Measurements from ENCODE around the gene PLXNA2.

The PLXNA2 gene

DNA sequence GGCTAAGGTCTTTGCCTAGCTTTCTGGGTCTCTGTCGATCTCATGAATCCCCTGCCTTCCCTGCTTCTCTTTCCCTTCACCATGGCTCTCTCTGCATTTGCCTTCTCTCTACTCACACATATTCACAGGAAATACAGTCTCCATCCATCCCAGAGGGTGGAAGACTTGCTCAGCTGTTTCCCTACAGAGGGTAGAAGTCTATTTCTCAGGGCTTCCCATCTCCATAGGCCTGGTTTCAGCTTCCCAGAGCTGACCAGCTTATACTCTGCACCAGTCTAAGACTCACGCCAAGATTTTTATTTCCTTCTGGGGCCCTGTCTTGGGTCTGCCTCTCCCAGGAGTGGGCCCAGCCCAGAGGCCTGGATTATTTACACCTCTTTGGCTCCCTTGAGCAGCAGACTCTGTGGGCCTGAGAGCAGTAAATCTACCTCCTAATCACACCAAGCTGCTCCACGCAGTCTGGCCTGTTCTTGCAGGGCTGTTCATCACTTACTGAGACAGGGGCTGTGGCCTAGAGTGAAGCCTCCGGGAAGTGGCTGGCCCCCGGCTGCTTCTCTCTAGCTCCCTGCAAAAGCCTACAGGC lies 102.5 kb downstream of the PLXNA2 start:
- no peak for DNase-seq (ENCODE audit: low read depth in 2 of 2)

DNA sequence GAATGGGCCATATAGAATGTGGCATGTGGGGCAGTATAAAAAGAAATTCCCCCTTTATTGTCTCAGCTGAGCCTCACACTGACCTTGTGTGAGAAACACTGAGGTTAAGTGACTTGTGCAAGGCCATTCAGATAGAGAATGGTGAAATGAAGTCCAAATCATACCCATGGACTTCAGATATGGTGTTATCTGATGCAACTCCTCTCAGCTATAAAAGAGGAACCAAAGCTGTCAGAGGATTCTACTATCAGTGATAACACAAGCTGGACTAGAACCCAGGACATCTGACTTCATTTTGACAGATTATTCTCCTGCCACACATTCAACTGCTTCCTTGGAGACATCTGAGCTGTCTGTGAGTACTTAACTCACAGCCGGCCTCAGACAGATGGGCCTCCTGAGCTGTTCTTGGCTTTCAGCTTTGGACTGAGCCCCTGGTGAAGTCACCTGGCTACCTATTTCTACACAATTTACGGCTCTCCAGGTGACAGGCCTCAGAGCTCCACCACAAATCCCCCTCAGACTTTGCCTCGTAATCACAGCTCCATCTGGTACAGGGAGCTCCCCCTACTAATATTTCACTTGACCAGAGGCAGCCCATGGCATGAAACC lies 104.6 kb downstream of the PLXNA2 start:
- no peak for DNase-seq (ENCODE audit: low read depth in 2 of 2)

DNA sequence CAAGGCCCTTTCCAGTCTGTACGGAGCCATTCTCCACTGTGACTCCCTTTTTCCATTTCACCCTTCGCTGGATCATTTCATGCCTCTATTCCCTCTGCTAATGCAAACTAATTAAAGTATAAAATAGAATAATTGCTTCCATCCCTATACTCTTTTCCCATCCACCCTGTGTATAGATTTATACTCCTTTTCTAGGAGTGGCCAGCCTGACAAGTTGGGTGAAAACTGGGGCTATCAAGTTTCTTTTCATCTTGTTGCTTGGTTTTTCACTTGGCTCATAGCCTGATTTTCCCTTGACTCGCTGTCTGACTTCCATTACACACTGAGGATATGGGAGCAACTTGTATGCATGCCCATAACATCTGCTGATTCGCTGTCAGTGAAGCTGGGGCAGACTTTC lies 107.0 kb downstream of the PLXNA2 start:
- peak; percentile 56 to 61 for DNase-seq (ENCODE audit: low read depth in 2 of 2)

DNA sequence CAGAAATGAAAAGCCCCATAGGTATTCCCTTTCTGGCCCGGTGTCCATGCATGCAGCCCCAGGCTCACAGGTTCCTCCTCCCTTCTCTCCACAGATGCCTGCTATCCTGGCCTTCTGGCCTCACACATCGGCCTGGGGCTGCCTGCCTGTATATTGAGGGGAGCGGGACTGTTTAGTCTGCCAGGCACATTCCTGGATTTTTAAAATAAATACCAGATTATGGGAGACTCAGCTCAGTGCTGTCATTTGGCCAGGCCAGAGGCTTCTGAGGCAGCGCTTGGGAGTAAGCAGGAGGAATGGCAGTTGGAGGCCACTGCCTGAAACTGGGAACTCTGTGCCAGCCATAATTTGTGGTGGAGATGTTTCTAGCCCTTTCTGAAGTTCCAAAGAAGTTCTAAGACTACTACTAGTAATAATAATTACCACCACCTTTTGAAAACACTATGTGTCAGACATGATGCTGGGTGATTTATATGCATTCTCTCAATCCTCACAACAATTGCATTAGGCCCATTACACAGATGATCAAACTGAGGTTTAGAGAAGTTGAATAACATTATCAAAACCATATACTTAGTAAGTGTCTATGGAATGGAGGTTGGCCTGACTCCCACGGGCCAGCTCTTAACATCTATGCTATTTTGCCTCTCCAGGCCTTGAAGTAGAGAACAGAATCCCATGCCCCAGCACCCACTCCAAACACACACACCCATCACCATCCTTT lies 107.6 kb downstream of the PLXNA2 start:
- no peak for DNase-seq (ENCODE audit: low read depth in 2 of 2)

DNA sequence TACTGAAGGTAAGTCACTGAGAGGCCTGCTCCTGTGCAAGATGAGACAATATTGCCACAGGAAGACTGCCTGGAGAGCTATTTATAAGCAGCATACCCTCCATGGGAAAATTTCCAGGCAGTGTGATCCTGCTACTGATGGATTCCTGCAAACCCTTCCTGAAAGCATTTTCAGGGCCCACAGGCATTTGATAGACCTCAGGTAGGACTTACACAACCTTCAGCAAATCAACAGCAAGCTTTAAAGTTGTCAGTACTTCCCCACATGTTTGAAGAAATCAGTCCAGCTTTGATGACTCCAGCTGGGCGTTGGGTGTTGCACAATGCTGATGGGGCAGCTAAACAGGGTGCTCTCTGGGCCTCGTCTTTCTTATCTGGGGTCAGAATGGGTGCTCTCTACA lies 108.8 kb downstream of the PLXNA2 start:
- no peak for DNase-seq (ENCODE audit: low read depth in 2 of 2)

DNA sequence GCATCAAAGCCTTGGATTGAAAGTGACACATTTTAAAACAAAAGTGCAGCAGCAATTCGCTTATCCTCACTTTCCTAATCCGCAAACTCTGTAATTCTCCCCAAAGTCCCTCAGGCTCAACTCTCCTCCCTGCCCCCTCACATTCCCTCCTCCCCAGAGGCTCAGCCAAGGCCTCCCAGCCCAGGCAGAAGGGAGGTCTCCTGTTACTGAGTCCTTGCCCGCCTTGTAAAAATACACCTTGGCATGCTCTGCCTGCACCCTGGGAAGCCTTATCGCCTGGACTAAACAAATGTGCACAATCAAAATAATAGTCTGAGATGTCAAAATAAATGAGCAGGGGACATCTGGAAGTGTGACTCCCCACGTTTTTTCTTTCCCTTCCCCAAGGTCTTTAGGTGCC lies 109.7 kb downstream of the PLXNA2 start:
- DNase-seq (ENCODE audit: low read depth in 2 of 2) = no peak

DNA sequence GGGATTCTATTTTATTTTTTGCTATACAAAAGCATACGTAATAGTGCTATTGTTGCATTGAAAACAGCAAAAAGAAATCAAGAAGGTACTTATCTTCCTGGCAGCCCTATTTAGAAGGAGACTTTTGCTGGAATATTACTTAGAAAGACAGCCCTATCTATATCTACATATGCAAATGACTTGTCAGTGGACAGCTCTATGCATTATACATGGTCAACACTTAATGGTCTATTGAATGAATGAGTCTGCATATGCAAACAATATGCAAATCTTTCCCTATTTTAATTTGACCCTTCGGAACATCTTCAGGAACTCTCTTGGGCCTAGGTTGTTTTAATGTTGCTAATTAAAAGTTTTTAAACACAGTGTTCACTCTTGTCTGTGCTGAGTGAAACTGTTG lies 110.8 kb downstream of the PLXNA2 start:
- DNase-seq (ENCODE audit: low read depth in 2 of 2) = no peak

DNA sequence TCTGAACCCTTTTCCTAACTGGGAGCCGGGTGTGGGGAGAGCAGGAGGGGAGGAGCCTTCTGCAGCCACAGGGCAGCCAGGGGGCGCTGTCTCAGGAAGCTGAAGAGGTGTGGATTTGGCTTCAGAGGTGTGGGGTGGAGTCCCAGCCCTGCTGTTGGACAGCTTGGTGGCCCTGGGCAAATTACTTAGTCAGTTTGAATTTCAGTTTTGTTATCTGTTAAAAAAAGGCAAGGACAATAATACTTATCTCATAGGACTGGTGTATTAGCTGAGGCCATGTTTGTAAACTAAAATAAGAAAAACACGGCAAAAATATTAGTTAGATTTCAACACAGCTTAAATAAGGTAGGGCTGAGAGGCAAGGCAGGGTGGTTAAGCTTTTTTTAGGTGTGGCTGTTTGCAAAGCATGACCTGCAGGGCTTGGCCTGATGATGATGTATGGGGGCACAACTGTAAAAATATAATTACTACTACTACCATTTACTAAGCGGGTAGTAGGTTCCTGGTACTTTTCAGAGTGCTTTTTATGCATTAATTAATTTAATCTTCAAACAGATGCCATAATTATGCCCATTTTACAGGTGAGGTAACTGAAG lies 111.8 kb downstream of the PLXNA2 start:
- no peak for DNase-seq (ENCODE audit: low read depth in 2 of 2)

DNA sequence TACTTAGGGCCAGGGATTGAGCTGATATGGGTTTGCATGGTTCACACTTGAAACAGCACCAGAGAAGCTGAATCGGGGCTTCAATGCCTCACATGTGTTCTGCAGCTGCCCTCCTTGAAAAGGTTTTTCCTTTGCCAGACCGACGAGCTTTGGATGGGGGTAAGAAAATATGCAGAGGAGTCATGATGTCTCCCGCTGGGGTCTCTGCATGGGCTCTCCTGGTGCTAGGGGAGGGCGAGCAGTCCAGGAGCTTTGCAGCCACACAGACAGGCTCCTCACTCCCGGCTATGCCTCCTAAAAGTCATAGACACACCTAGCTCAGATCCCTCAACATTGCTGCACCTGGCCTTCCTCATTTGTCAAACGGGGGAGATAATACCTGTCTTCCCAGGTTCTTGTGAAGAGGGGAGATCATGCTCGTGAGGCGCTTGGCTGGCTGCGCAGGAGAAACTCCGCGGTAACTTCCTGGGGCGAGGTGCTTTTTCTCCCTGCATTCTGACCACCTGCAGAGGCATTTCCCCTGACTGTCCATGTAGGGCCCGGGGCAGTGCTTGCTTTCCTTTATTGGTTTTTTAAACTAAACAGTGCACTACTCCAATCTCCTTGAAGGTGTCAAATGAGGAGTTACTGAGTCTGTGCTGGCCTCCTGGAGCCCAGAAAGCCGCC lies 112.4 kb downstream of the PLXNA2 start:
- DNase-seq (ENCODE audit: low read depth in 2 of 2) = no peak

DNA sequence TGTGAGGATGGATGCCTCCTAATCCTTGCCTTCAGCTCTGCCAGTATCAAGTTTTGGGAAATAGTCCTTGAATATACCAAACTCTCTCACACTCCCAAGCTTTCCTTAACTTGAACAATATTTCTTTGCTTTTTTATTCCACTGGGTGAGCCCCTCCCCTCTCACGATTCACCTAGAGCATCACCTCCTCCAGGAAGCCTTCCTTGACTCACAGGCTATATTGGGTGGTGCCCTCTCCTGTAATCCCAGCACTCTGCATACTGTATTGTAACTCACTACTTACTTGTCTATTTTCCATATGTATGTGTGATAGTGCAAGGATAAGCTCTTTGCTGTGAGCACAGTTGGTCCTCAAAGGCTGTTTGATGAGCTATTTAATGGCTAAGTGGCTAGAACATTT lies 114.7 kb downstream of the PLXNA2 start:
- no peak for DNase-seq (ENCODE audit: low read depth in 2 of 2)

DNA sequence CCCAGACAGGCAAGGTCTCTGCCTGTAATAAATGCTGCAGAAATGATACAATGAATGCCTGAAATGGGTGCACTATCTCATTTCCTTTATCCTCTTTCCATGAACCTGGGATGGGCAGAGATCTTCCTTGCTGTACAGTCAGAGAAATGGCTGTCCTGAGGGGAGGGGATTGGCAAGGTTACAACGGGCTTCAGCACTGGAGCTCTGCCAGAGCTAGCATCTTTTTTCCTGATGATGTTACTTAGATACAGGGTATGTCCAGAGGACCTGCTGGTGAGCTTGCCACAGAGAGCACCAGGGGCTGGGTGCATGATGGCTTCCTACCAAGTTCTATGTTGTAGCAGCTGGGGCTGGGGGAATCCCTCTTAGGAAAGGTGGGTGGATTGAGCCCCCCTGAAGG lies 115.1 kb downstream of the PLXNA2 start:
- no peak for DNase-seq (ENCODE audit: low read depth in 2 of 2)

DNA sequence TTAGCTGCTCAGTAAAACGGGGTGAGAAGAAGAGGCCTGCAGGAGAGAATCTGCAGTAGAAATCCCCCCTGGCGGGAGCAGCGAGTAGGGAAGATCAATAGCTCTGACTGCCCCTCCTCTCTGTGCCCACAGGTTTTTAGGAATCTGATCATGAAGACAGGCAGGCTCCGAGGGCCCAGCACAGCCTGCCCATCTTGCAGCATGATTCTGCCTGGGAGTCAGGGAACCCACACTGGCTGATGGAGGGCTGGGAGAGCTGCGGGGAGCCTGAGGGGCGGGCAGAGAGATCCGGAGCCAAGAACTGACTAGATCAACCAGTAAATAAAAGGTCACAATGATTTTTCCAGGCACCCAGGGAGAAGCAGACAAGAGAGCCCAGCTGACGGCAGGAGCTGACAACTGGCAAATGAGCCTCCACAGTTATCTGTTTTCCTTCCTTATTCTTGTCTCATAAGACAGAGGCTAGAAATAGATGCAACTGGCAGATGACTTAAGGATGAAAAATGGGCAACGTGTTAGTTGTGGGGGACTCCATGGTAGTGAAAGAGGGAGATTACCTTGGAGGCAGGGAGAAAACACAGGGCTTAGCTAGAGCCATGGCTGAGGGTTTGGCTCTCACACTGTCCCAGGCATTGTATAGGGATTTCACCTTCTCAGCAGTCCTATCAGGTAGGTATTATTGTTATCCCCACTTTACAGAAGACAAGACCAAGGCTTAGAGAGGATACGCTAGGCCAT lies 116.2 kb downstream of the PLXNA2 start:
- DNase-seq (ENCODE audit: low read depth in 2 of 2) = no peak

DNA sequence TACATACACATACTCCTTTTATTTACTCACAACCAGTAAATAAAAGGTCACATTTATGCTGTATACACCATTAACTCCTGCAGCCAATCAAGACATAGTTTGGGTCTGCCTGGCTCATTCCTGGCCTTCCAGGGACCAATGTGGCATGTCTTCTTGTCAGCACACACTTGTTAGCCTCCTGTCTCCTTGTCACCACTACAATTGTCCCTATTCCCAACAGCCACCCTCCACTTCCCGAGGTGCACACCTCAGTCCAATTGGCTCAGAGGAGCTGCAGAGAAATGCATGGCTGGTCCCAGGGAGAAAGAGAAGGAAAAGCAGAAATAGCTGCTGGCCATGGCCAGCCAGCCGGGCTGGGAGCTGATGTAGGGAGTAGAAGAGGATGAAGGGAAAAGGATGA lies 116.9 kb downstream of the PLXNA2 start:
- DNase-seq (ENCODE audit: low read depth in 2 of 2) = no peak

DNA sequence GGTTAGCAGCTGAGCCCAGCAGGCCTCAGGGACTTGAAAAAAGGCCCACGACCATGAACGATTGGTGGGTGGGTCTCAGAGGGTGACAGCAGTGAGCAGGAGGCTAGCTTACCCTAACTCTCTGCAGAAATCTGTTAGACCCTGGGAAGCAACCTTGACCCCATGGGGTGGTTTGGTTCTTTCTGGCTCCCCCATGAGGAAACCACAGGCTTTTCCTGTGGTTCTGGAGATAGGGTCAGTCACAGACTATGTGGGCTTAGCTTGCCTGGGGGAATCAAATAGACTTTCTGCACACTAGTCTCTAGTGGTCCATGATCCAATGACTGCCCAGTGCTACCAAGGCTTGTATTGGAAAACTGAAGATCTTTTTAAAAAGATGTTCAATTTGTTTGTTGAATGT lies 118.1 kb downstream of the PLXNA2 start:
- DNase-seq (ENCODE audit: low read depth in 2 of 2) = no peak

DNA sequence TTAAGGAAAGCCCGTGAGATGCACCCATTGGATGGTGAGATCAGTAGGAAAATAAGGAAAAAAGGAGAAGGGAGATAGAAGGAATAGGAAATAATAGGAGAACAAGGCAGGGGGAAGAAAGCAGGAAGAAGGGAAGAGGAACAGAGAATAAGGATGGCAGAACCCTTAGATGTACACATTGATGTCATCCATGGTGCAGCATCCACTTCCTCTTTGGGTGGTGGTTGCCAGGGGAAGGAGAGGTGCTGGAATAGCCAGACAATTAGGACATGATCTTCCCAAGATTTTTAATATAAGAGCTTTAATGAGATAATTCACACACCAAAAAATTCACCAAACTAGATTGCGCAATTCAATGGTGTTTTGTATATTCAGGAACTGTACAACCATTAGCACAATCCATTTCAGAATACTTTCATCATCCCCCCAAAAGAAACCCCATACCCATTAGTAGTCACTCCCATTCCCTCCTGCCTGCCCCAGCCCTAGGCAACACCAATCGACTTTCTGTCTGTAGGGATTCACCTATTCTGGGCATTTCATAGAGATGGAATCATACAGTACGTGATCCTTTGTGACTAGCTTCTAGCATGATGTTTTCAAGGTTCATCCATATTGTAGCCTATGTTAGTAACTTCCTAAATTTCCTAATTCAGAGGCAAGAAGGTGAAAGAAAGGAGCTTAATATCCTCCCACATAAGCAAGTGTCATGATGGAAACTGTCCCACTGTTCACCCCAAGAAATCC lies 121.4 kb downstream of the PLXNA2 start:
- DNase-seq (ENCODE audit: low read depth in 2 of 2) = no peak

DNA sequence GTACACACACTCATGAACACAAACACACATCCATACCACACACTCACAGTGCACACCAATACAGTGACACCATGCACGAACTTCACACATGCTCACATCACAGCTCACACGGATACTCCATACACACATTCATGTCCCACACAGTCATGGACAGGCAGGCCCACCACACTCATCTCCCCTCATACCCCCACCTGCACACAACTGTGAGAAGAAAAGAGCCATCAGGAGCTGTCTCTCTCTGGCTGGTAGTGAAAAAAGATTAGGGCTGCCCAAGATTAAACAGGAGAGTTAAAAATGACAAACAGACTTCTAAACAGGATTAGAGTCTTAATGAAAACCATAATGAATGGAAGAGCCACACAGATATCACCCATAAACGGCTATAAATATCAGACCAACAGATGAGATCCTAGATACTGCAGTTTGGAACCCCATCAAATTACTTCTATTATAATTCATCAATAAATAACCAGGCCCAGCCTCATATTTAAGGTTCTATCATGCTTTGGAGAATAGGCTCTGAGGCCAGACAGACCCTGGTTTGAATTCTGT lies 122.3 kb downstream of the PLXNA2 start:
- DNase-seq (ENCODE audit: low read depth in 2 of 2) = no peak

DNA sequence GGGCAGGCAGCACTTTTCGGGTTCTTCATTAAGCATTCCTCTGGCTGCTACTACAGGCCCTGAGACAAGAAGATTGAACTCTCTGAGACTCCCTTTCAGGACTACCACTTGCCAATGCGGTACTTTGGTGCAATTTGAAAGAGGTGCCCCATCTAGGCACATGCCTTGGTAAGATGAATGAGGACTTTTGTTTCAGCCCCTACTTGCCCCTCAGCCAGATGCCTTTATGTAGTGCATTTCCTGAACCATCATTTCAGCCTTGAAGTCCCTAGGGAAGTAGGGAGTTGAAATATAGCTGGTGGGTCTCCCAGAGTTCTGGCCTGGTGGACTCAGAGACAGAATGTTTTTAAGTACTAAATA lies 123.8 kb downstream of the PLXNA2 start:
- no peak for DNase-seq (ENCODE audit: low read depth in 2 of 2)

DNA sequence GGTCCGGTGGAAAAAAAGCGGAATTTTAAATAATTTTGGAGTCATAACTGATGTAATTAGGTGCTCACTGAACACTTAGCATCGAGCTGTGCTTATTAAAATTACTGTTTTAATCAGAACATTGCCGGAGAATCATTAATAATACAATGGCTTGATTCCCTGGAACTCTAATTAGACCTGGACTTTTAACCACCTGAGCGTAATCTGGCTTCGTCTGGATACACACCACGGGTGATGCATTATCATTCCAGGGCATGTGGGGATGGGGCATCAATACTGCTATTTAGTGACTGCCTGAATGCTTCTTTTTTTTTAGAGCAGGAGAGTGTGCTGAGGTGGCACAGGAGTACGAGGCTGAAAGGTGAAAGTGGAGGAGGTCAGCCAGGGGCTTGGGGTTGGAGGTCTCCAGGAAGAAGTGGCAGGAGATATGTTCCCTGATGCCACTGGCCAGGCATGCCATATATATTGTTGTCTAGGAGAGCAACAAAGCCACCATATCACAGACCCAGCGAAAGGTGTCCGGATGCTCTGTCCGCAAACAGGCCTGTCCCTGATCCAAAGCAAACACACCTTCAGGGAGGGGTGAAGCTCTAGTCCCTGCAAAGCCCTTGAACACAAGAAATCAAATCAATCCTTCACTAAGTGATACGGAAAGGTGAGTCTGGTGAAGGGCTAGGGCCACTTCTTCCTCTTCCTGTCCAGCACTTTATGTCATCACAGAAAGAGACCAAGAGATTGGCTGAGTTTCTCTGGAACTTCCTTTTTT lies 125.2 kb downstream of the PLXNA2 start:
- no peak for DNase-seq (ENCODE audit: low read depth in 2 of 2)

DNA sequence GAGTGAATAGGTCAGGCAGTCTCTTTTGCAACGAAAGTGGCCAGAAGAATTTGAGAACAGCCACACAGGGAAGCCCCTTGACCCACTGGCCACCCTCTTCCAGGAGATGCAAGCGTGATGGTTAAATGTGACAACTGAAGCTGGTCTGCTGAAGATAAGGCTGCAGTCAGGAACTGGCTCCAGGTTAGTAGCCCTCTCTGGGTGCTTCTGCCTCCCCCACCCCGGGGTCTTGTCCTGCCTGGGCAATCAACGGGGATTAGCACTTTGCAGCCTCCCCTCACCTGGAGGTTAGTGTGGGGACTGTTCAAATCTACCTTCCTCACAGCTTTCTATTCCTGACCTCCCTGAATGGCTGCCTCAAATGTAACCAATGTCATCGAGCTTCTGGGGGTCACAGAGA lies 125.9 kb downstream of the PLXNA2 start:
- DNase-seq (ENCODE audit: low read depth in 2 of 2) = no peak

DNA sequence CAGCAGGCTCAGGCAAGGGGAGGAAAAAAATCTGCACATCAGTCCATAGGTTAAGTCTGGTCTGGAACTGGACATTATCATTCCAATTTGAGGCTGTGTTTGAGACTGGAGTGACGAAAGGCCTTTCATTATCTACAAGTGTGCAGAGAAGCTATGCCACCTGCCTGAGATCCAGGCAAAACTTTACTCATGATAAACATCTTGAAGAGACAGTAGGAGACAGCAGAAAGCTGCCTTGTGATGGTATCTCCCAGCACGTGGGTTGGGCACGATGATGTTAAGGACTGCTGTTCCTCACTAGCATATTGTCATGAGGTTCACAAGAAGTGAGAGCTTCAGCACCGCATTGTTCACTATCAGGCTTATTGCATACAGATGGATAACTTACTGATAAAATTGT lies 126.4 kb downstream of the PLXNA2 start:
- DNase-seq (ENCODE audit: low read depth in 2 of 2) = no peak
